GM18499 (cell line): Measurements from ENCODE around the gene TENT4A.

Experiments used
- ATAC-seq: cut with Tn5 transposase; IDR thresholded peaks from one replicate; pipeline ENCODE4 v1.9.1; 2021; ENCODE audit warnings: moderate number of reproducible peaks; ENCODE audit not compliant: insufficient read depth, unreplicated experiment

TENT4A gene

DNA sequence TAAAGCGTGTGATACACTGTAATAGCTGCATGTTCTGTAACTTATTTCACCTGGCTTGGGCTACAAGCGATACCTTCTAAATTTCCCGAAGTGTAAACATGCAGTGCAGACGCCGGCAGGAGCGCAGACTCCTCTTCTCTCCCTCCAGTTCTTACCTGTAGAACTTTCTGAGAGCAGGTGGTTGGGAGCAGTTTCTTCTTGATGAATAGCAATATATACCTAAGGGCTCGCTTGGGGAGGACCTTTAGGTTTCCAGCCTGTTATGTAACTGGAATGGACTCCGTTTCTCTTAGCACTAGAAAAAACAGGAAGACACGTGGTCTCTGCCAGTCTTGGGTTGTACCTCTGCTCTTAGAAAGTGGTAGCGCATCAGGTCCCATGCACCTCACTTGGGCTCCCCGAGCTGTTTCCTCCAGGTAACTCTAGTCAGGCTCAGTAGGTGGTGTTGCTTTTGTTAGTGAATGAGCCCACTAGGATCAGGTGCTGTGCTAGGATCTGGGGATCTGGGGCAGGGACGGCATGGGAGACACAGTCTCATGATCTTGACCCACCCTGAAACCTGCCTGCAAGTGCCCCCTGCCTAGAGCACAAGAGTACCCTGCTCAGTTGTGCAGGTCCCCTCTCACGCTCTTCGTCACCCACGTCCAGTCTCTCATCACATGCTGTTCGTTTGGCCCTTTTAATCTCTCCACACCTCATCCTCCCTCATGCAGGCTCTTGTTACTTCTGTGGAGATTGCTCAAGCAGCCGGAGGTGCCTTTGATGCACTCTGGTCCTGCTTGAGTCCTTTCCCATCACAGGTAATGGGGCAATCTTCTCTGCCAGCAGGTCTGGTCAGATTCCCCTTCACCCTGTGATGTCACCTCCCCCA is 2.8 kb downstream of the TENT4A start:
- no peak for ATAC-seq

DNA sequence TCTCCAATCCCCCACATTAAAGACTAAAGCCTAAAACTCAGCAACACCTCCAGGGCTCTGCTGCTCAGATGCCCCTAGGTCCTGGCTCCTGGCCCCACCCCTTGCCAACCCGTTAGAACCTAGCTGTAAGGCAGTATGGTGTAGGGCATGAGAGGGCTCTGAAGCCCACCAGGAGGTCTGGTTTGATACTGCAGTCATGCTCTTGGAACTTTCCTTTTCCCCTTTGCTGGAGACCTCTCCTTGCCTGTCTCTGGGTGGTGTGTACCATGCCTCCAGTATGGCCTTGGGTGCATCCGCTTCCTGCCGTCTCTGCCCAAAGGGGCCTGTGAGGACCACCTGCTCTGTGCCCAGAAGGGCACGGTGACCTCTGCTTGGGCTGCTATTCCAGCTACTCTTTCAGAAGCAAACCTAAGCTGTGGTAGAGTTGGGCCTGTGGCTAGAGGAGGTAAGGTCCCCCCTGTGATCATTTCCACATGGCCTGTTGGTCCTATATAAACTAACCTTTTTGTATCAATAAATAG is 3.5 kb downstream of the TENT4A start:
- no peak for ATAC-seq

DNA sequence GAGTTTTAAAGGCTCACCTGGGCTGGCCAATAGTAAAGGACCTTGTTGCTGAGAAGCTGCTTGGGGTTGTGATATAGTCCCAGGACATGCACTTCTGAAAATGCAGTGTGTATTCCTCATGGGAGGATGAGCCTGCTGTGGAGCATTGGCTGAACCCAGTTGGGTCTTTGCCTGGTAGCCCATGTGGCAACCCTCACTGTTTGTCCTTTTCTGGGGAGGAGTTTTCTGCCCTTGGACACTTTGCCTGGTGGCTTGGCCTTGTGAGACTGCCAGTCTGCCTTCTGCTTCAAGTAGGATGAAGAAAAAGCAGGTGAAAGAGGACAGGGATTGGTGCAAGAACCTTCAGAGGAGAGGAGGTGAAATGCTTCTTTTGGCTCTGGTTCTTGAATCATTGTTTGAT is 4.0 kb downstream of the TENT4A start:
- ATAC-seq, result no peak

DNA sequence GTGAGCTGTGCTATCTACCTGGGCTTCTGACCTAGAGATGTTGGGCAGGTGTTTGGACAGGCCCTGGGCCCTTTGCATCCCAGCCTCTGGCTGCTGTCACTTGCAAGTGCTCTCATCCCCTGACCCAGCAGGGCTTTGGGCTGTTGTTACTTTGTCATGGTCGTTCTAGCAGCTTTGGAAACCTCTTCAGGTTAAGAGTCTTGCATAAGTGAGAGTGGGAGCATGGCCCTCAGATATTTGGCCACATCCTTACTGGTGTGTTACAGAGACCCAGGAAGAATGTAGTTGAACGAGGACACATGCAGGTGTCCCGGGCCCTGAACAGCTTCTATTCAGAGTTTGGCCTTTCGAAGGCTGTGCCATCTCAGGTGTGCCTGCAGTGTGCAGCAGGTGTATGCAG is 4.5 kb downstream of the TENT4A start:
- no peak for ATAC-seq

DNA sequence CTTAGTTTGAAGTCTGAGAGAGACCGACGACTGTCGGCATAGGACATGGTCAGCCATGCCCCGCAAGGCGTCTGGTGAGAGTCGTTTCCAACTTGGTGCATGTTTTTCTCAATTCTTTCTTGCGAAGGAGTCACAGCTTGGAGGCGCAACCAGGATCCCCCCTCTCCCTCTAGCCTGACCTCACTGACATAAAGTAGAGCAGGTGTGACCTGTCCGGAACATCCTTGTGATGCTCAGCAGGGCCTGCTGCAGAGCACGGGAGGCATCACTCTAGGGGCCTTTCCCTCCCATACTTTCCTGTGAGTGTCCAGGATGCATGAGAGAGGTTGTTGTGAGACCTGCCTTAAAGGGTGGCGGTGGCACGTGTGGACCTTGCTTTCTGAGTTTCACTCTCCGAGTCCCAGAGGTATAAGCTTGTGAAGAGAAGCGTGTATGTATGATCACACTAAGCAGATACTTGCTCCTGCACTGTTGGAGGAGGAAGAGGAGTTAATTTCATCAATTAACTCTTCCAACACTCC is 5.0 kb downstream of the TENT4A start:
- ATAC-seq, result no peak

DNA sequence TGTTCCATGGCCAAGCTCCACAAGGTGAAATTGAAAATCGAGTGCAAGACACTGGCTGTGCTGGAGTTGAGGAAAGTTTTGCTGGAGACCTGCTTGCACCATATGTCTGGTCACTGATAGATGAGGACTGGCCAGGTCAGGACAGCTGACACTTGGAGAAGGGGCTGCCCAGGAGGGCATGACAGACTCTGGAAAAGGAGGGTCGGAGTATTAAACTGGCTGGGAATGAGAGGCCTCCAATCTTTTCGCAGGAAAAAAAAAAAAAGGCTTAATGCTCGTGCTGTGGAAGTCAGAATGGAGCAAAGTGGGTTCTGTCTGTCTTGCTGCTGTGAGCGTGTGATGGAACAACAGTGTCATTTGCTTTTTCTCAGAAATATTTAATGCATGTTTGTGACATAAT is 5.5 kb downstream of the TENT4A start:
- ATAC-seq, result no peak

DNA sequence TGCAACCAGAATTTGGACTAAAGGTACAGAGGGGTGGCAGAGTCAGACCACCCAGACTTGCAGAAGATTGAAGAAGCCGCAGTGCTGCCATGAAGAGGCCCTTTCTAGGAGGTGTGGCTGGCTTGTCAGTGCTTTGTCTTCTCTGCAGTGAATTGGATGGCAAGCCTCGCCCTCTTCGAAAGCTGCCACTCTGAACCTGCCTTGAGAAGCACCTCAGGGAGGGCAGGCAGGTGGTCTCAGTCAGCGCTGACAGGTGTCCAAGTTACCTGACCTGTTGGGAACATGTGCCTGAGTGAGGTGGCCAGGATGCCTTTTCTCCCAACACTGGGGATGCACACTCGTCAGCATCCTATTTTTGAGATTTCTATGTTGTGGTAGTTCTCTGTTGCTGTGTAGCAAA is 6.2 kb downstream of the TENT4A start:
- ATAC-seq, result no peak

DNA sequence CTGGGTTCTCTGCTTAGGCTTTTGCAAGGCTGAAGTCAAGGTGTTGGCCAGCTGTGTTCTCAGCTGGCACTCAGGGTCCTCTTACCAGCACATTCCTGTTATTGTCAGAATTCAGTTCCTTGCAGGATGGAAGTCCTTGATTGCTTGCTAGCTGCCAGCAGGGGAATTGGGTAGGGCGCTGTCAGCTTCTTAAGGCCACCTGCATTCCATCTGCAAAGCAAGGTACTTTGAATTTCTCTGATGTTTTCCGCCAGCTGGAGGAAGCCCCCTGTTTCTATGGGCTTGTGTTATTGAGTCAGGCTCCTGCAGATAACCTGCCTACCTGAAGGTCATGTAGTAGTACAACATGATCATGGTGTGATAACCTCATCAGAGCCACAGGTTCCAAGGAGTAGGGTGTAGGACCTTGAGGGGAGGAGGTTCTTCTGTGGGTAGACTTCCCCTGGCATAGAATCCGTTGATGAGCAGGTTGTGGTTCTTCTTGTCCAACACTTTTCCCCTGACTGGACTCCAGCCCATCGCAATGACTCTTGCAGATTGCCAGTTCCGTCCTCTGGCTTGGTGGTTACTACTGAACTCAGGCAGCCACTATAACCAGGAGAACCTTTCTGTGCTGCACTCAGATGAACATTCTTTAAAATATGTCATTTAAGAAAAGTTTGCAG is 6.8 kb downstream of the TENT4A start:
- no peak for ATAC-seq

DNA sequence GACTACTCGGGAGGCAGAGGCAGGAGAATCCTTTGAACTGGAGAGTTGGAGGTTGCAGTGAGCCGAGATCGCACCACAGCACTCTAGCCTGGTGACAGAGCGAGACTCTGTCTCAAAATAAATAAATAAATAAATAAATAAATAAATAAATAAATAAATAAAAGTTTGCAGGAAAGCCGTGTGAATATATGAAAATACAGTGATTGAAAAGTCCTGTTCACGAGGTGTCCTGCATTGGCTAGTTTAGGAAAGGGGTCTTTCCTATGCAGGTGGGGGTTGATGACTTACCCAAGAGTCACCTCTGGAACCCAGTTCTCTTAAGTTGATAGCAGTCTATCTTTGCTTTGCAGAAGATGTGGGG is 7.3 kb downstream of the TENT4A start:
- no peak for ATAC-seq

DNA sequence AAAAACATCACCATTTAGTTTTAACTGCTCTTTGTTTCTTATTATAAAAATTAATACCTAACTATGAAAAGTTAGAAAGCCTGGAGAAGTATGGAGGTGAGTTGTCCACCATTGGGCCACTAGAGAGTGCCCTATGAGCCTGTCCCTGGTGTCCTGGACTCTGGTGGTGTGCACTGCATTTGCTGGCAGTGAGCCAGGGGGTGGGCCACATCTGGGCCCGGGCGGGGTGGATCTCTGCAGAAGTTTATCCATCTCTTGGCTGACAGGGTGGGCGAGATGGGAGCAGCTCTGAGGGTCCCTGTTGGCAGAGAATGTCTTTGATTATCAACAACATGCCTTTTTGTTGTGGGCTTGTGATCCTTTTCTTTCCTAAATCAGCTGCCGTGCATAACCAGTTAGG is 8.2 kb downstream of the TENT4A start:
- ATAC-seq, result no peak

DNA sequence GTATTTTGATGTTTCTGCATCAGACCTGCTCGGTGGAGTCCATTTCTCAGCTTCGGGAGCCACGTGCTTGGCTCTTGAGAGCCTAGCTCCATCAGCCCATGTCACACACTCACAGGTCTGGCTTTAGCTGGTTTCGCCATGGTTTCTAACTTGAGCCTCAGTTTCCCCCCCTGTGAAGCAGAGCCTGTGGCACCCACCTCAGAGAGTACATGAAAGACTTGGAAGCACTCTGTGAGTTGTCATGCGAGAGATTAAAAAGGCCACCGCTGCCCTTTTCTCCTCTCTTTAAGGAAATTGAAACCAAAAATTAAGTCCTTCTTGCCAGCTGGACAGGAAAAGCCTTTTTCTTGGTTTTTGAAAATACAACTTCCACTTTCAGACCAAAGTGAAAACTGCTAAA is 8.8 kb downstream of the TENT4A start:
- peak; percentile 33 for ATAC-seq

DNA sequence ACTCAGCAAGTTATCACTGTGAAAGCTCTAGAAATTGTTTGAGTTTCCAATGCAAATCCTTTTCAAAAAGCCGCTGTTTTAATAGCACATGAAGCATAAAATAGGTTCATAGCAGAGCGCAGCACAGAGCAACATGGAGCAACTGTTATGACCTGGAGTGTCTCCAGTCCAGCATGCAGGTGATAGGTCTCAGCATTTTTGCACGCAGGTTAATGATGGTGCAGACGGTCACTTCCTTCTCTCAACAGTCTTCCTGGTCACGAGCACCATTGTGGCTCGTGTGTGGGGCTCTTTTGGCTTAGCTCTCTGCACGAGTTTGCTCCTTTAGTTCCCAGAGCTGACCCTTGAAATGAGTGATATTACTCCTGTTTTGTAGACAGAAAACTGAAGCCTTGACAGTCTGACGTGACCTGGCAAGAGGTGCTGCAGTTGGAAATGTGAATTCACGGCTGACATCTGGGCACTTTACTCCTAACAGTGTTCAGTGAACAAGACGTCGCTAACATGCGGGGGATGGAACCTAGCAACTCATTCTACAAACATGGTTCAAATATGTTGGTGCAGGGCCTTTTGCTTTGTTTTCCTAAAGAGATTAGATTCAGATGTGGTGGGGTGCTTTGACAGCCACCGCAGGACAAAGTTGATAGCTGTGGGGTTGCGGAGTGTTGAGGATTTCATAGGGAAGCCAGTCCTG is 10.0 kb downstream of the TENT4A start:
- no peak for ATAC-seq

DNA sequence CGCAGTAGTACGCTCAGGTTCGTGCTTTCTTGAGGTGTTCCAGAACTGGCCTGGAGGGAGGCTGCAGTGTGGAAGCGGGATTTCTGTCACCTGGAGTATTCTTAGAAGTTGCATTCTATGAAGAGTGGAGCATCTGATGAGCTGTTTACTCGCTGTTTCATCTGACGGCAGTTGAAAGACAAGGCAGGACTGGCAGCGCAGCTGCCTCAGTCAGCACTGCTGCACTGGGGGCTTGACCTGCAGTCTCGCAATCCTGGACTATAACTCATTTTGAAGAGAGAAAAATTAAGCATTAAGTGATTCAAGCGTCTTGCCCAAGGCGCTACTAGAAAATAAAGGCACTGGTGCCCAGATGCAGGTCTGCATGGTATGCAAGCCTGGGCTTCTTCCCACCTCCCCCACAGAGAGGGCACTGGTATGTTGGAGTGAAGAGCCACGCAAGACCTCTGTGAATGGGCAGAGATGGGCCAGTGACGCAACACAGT is 10.6 kb downstream of the TENT4A start:
- ATAC-seq, result no peak

DNA sequence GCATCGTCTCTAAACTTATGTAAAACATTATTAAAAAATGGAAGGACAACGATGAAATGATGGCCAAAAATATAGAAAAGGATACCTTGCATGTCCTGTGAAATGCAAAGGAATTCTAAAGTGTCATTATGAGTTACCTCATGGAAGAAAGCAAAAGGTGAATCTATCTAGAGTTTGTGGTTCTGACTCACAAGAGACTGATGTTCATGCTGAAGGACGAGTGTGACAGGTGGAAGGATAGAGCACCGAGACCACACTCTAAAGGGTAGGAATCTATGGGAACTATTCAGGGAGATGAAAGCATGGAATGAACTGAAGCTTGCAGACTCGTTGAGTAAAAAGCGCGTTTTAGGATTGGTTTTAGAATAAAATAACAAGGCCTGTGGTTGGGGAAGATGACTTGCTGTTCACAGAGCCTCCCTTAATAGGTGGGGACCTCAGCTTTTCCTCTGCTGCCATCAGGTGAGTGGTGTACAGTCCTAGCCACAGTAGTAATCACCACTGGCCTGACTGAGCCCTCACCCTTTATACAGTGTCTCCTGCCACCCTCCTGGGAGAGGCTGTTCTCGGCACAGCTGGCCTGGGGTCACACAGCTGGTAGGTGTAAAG is 11.2 kb downstream of the TENT4A start:
- no peak for ATAC-seq

DNA sequence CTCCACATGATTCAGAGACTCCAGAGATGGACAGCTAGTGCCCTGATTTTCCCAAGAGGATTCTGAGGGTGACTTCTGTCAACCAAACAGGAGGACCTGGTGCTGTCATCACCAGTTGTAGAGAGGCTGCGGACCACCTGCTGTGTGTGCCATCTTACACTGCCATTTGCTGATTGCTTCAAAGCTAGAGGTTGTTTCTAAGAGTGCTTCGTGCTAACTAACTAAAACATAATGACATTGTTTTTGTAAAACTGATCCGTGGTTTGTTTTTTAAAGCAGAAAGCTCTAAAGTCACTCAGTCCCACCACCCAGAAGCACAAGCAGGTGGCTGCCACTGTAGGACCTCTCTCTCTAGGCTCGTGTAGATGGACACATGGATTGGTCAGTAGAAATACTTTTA is 12.2 kb downstream of the TENT4A start:
- ATAC-seq, result no peak

DNA sequence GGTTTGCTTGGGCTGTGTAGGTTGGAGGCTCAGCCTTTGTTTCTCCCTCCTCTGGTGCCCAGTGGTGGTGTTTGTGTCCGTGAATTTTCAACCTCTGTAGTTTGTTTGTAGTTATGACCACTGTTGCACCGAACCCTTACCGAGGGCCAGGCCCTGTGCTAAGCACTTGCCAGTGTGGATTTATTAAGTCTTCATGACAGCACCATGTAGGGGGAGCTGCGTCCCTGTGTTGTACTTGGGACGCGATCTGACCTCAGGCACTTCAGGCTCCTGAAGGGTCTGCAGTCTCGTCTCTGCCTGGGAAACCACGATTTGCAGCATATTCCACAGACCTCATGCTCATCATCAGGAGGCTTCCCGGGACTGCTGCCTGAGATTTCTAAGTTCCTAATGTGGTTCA is 12.8 kb downstream of the TENT4A start:
- no peak for ATAC-seq

DNA sequence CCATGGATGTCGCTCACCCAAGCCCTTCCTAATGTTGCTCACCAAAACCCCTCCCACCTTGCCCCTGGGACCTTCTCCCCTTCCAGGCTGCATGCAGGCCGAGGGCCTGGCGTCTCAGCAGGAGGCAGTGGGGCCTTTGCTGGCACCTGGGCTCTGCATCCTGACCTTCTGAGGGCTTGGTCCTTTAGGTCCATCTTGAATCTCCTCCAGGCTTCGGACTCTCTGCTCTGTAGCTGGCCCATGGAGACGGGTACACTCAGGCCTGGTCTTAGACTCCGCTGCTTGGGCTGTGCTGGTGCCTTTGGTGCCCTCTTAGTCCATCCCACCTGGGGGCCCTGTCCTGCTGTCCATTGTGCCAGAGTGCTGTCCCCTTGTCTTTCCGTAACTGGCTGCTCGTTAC is 14.0 kb downstream of the TENT4A start:
- ATAC-seq, result no peak

DNA sequence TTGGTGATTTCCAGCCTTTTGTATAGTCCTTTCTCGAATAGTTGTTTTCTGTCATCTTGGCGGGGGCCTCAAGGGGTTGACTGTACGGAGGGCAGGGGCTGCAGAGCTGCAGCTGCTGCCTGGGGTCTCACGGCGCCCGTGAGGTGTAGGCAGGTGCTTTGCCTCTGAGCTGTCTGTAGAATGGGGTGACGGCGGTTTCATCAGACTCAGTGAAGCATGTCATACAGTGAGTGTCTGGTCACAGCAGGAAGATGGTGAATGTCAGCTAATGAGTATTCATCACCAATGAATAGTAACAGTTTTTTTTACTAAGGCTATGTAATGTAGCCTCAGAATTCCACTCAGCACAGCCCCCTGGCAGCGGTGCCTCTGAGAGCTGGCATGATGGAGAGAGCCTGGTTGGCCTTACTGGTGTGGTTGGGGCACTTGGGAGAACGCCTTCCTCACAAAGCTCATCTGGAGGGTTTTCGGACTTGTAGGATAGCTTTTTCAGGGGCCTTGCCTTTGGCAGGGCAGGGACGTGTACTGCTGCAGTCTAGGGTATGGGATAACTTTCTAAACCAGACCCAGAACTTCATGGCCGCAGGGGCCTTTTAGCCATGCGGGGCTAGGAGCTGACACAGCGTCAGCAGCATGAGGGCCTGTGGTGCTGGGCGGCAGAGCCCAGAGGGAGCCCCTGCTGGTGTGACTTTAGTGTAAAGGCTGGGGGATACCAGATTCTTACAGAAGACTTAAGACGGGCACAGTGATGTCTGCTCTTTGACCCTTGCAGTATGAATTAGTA is 15.0 kb downstream of the TENT4A start:
- ATAC-seq, result peak; percentile 76

DNA sequence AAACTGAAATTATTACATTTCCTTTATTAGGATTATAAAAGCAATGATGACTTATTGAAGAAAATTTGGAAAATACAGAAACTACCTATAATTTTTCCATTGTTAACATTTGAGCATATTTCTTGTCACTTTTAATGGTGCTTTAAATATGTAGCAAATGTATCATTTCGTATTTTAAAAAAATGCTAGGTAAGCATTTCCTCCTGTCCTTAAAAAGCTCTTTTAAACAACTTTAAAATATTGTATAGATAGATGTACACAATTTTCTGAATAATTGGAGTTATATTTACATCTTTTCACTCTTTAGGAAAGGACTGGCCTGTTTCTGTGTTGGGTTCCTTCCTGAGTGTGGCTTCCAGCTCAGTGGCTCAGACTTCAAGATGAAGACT is 15.6 kb downstream of the TENT4A start:
- ATAC-seq, result no peak
